ENCODE measurements around the gene RYK. TPM values are rescaled to one million over a fixed set of nuclear protein-coding genes. Genes with fewer than 3 reads are reported as not detected.

RYK gene
- polyA plus RNA-seq, 3 donors from 2014 or later = 2.2 to 12.7 (median 6.5) TPM

Other genes with a start within 250 kb of the RYK start
- not detected for gene SLCO2A1, start 220.9 kb downstream of the RYK start, polyA plus RNA-seq
- not detected for gene AMOTL2, start 123.6 kb upstream of the RYK start, polyA plus RNA-seq
- 10 to 100 TPM; 43.6 to 64.4 (median 58.4) TPM for gene ANAPC13, start 235.1 kb upstream of the RYK start, polyA plus RNA-seq
- 10 to 100 TPM in 2 of 3 donors, 1 to 10 TPM in 1; 6.3 to 17.6 (median 10.8) TPM for gene CEP63, start 235.2 kb upstream of the RYK start, polyA plus RNA-seq